K562 (cell line): ENCODE measurements around the gene MFSD11. TPM values are rescaled to one million over a fixed set of nuclear protein-coding genes. Genes with fewer than 3 reads are reported as not detected.

Experiments
- ATAC-seq: fragments of 200-7000 bp; cut with Tn5 transposase; 3 replicates; pipeline ENCODE4 v1.9.1; 2020; ENCODE audit warnings: moderate library complexity
- BruUV-seq: library from RNA; stranded (reverse); fragments of 400-500 nt; replicated peaks from 2 replicates; lab custom pipeline; 2021; lab: Mats Ljungman, UMichigan
- CTCF ChIA-PET: fragments of 300-600 bp; formaldehyde crosslinking; extraction: SDS; loops from one replicate; lab custom pipeline; 2021; ENCODE audit warnings: low intra/inter-chr PET ratio; lab: Yijun Ruan, JAX
- POLR2A ChIA-PET: fragments of 300-600, 350-650 bp; sonication (Branson Sonifier 250); formaldehyde crosslinking; extraction: SDS; loops from one replicate; lab custom pipeline; 2021; ENCODE audit warnings: antibody characterized with exemption, inconsistent platforms; lab: Yijun Ruan, JAX
- DNase-seq, 4 experiments: peaks; one replicate each; pipeline versions ENCODE4 v3.0.0 to v3.0.0-alpha.2; 2011 to 2018; ENCODE audit warnings: low spot score in 3 of 4, mixed read lengths in 3 of 4; ENCODE audit errors: extremely low read depth in 1 of 4
- FAIRE-seq: peaks from 2 replicates; lab custom pipeline; 2011; peaks lifted over from hg19 to GRCh38; lab: Jason Lieb, UNC
- H2AFZ ChIP-seq: 2 replicates; pipeline ENCODE4 v1.6.0; 2011; ENCODE audit warnings: low read depth, low read length, control low read depth, inconsistent platforms
- H3K27ac ChIP-seq: fragments of 200-600 bp; 3 replicates; pipeline ENCODE4 v1.8.0; 2011; ENCODE audit warnings: low read depth, mild to moderate bottlenecking, control low read depth, inconsistent platforms, low read length, moderate library complexity, mixed read lengths; ENCODE audit errors: extremely low read depth
- H3K27me3 ChIP-seq, 2 experiments: fragments of 300-600 bp in 1 of 2; 2 replicates in 1 of 2; 3 replicates in 1 of 2; pipeline versions ENCODE4 v1.6.0 to v1.8.0; 2011; ENCODE audit warnings: inconsistent platforms in 2 of 2, low read length in 2 of 2, mild to moderate bottlenecking in 1 of 2, mixed read lengths in 1 of 2, moderate library complexity in 1 of 2; ENCODE audit not compliant: control insufficient read depth in 2 of 2, insufficient read depth in 2 of 2
- H3K36me3 ChIP-seq: fragments of 300-600 bp; 3 replicates; pipeline ENCODE4 v1.8.0; 2011; ENCODE audit warnings: mild to moderate bottlenecking, low read length, inconsistent platforms; ENCODE audit not compliant: control insufficient read depth, insufficient read depth
- H3K4me1 ChIP-seq, 2 experiments: fragments of 200-600 bp in 1 of 2; replicated peaks in 1 of 2; 2 replicates in 1 of 2; 3 replicates in 1 of 2; pipeline versions ENCODE4 v1.5.1 to v1.8.0; 2011; ENCODE audit warnings: inconsistent platforms in 2 of 2, low read length in 2 of 2, mild to moderate bottlenecking in 1 of 2, mixed read lengths in 1 of 2, moderate library complexity in 1 of 2; ENCODE audit not compliant: control insufficient read depth in 2 of 2, insufficient read depth in 2 of 2
- H3K4me2 ChIP-seq: 2 replicates; pipeline ENCODE4 v1.6.1; 2011; ENCODE audit warnings: low read length, control low read depth, inconsistent platforms, mixed read lengths; ENCODE audit not compliant: insufficient read depth
- H3K4me3 ChIP-seq: fragments of 200-600 bp; sonication (generic), shearing (Covaris generic); 2 replicates; pipeline ENCODE4 v1.5.1; 2016; ENCODE audit warnings: control low read depth, inconsistent platforms
- H3K79me2 ChIP-seq: fragments of 200-600 bp; 3 replicates; pipeline ENCODE4 v1.8.0; 2011; ENCODE audit warnings: low read length, inconsistent platforms; ENCODE audit not compliant: control insufficient read depth, insufficient read depth
- H3K9ac ChIP-seq, 2 experiments: 2 replicates each; pipeline versions ENCODE4 v1.6.0 to v1.6.1; 2011; ENCODE audit warnings: low read depth in 2 of 2, low read length in 2 of 2, control low read depth in 1 of 2, inconsistent platforms in 1 of 2, mild to moderate bottlenecking in 1 of 2, mixed read lengths in 1 of 2; ENCODE audit not compliant: insufficient read depth in 1 of 2
- H3K9me1 ChIP-seq: one replicate; pipeline ENCODE4 v1.6.0; 2011; ENCODE audit warnings: inconsistent platforms, mild to moderate bottlenecking, low read length, moderate library complexity; ENCODE audit not compliant: control insufficient read depth, insufficient read depth
- H3K9me3 ChIP-seq: replicated peaks from 2 replicates; pipeline ENCODE4 v1.5.1; 2011; ENCODE audit warnings: low read depth, low read length, inconsistent platforms; ENCODE audit not compliant: control insufficient read depth, insufficient read depth
- H4K20me1 ChIP-seq: replicated peaks from 2 replicates; pipeline ENCODE4 v1.6.1; 2011; ENCODE audit warnings: low read length, inconsistent platforms, mixed read lengths; ENCODE audit not compliant: control insufficient read depth, insufficient read depth
- MYC ChIP-seq, 2 experiments: fragments of 250-450 bp in 1 of 2; sonication (Bioruptor Pico) in 1 of 2; IDR thresholded peaks; 2 replicates each; pipeline versions ENCODE4 v1.5.1 to v1.6.1; 2012 to 2021; ENCODE audit warnings: low read depth in 2 of 2, borderline replicate concordance in 1 of 2, improper control_type of control experiment in 1 of 2, low read length in 1 of 2, mild to moderate bottlenecking in 1 of 2, moderate library complexity in 1 of 2
- NEUROD1 ChIP-seq: fragments of 150-350 bp; IDR thresholded peaks from 2 replicates; pipeline ENCODE4 v1.6.1; 2014; ENCODE audit warnings: borderline replicate concordance, low read length, low read depth; ENCODE audit not compliant: partially characterized antibody
- RHOXF2B ChIP-seq: fragments of 250-450 bp; sonication (Bioruptor Pico); conservative IDR thresholded peaks from 2 replicates; pipeline ENCODE4 v1.5.1; 2021
- ZNF174 ChIP-seq: fragments of 250-450 bp; sonication (Bioruptor Pico); IDR thresholded peaks from 2 replicates; pipeline ENCODE4 v1.4.0; 2020; ENCODE audit warnings: mild to moderate bottlenecking
- WGBS: fragments of 100-300 bp; shearing (Covaris generic); methylation state at CpG from one replicate; pipeline ENCODE4 v1.1.6; 2016; ENCODE audit warnings: low coverage, mixed read lengths; ENCODE audit not compliant: insufficient coverage; ENCODE audit errors: missing lambda C conversion rate; 5-methylcytosine and 5-hydroxymethylcytosine counted together
- in situ Hi-C: fragments of 300-500 bp; cut with MboI; formaldehyde crosslinking; loops from 4 replicates; pipeline ENCODE4 v1.15.0; 2018; ENCODE audit warnings: inconsistent platforms, mixed read lengths
- intact Hi-C: fragments of 100-400 bp; cut with micrococcal nuclease; formaldehyde crosslinking; loops from 2 replicates; pipeline ENCODE4 v1.14.2; 2022
- polyA plus RNA-seq, 8 experiments: library from polyadenylated mRNA; depleted of rRNA in 4 of 8; stranded (reverse) in 5 of 8; unstranded in 3 of 8; fragments of >200 nt; fragmentation: Nextera tagmentation in 2 of 8; fragmentation: Illumina TruSeq in 1 of 8; extraction: Ambion mirVana in 2 of 8; extraction: Trizol in 1 of 8; gene quantifications; 2 replicates each; pipeline versions ENCODE4 v1.2.1 to v1.2.3, GENCODE V29; 2011 to 2014; ENCODE audit warnings: inconsistent platforms in 1 of 8, missing spikeins in 1 of 8
- total RNA-seq, 7 experiments: library from RNA; depleted of rRNA in 6 of 7; stranded (reverse); fragments of >200 nt in 6 of 7; fragmentation: Illumina TruSeq in 2 of 7; extraction: Trizol in 2 of 7; gene quantifications; 2 replicates each; pipeline versions ENCODE4 v1.2.1 to v1.2.3, GENCODE V29; 2011 to 2021; ENCODE audit warnings: low replicate concordance in 1 of 7
- TF ChIP-seq, protein P1 (sequence below): sonication (generic); formaldehyde crosslinking; IDR thresholded peaks from 2 replicates; pipeline ENCODE4 v1.8.0; 2023; ENCODE audit warnings: missing genetic modification reagents, mild to moderate bottlenecking, borderline replicate concordance

MFSD11 gene
- total and polyA plus RNA-seq, 9 of the 15 experiments (the other 6 are each of a cell fraction or from before 2014, with no cell fraction given): 14.4 to 24.5 (median 19.9) TPM

DNA sequence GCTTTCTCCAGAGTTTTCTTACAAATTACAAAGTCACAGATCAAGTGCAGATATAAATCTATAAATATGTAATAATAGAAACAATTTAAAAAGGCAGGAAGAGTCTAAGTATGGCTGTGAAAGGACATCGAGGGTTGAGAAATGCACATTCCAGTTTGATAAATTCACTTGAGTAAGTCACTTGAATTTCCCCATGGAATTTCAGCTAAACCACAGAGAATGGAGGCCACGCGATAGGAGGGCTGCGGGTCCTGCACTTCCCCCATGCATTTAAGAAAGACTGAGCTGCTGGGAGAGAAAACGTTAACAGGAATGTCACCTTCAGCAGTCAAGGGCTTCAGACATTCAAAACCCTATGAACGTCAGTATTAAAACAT lies 21.1 kb upstream of the MFSD11 start:
- no peak for FAIRE-seq
- Histone ChIP-seq H3K27ac (peak overlapping the region; percentile 26; the same call in 1 of the 3 replicates), H4K20me1 (peaks cover 11% of the 10 kb centered on the region; the same call in 1 of the 2 replicates), H3K9me3 (no peaks in the 10 kb centered on the region), H3K36me3 (peaks cover 87% of the 10 kb centered on the region), H3K27me3 (no peaks in the 10 kb centered on the region), H3K4me3 (no peak overlapping the region), H3K9me1 (peaks cover 2% of the 10 kb centered on the region), H3K9ac (peak overlapping the region in 1 of 2 experiments; percentile 16; a peak in 3 of 4 replicates), H3K4me2 (peak overlapping the region; percentile 40; the same call in 1 of the 2 replicates), H3K4me1 (peaks cover 18 to 27% of the 10 kb centered on the region in 2 experiments), H3K79me2 (peaks cover 21% of the 10 kb centered on the region), H2AFZ (no peak overlapping the region)
- TF ChIP-seq MYC (IDR thresholded peaks at IDR 0.05; ENCODE audit: low read depth, low read length) (0 out of 2 replicates have a peak, but pooled peaks have one; percentile 2), MYC (CRISPR knock-in tag; IDR thresholded peaks at IDR 0.05; ENCODE audit: borderline replicate concordance, low read depth) (no peak), ZNF174 (CRISPR knock-in tag) (no peak), NEUROD1 (no peak), RHOXF2B (CRISPR knock-in tag) (no peak)
- TF ChIP-seq, protein P1, sequence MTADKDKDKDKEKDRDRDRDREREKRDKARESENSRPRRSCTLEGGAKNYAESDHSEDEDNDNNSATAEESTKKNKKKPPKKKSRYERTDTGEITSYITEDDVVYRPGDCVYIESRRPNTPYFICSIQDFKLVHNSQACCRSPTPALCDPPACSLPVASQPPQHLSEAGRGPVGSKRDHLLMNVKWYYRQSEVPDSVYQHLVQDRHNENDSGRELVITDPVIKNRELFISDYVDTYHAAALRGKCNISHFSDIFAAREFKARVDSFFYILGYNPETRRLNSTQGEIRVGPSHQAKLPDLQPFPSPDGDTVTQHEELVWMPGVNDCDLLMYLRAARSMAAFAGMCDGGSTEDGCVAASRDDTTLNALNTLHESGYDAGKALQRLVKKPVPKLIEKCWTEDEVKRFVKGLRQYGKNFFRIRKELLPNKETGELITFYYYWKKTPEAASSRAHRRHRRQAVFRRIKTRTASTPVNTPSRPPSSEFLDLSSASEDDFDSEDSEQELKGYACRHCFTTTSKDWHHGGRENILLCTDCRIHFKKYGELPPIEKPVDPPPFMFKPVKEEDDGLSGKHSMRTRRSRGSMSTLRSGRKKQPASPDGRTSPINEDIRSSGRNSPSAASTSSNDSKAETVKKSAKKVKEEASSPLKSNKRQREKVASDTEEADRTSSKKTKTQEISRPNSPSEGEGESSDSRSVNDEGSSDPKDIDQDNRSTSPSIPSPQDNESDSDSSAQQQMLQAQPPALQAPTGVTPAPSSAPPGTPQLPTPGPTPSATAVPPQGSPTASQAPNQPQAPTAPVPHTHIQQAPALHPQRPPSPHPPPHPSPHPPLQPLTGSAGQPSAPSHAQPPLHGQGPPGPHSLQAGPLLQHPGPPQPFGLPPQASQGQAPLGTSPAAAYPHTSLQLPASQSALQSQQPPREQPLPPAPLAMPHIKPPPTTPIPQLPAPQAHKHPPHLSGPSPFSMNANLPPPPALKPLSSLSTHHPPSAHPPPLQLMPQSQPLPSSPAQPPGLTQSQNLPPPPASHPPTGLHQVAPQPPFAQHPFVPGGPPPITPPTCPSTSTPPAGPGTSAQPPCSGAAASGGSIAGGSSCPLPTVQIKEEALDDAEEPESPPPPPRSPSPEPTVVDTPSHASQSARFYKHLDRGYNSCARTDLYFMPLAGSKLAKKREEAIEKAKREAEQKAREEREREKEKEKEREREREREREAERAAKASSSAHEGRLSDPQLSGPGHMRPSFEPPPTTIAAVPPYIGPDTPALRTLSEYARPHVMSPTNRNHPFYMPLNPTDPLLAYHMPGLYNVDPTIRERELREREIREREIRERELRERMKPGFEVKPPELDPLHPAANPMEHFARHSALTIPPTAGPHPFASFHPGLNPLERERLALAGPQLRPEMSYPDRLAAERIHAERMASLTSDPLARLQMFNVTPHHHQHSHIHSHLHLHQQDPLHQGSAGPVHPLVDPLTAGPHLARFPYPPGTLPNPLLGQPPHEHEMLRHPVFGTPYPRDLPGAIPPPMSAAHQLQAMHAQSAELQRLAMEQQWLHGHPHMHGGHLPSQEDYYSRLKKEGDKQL: no peak
- no TSS peak for BruUV-seq
- intact Hi-C loops (no loop called here), in situ Hi-C loops (no loop called here)
- no peak for ATAC-seq
- peak in 1 of 4 experiments; percentile 25 for DNase-seq
- ChIA-PET CTCF (no interaction called here), POLR2A (interaction anchor here (0.6 to 5.1 kb wide), 10 partner anchors 8 to 823 kb away, joined by 3 to 75 read pairs (median 4); partner anchors contain the start of genes JMJD6, METTL23, MFSD11 and SRSF2)
- WGBS: 27% methylated on average over 6 of the region's 6 CpGs
